ENCODE data around the gene KLHL17.

DNA sequence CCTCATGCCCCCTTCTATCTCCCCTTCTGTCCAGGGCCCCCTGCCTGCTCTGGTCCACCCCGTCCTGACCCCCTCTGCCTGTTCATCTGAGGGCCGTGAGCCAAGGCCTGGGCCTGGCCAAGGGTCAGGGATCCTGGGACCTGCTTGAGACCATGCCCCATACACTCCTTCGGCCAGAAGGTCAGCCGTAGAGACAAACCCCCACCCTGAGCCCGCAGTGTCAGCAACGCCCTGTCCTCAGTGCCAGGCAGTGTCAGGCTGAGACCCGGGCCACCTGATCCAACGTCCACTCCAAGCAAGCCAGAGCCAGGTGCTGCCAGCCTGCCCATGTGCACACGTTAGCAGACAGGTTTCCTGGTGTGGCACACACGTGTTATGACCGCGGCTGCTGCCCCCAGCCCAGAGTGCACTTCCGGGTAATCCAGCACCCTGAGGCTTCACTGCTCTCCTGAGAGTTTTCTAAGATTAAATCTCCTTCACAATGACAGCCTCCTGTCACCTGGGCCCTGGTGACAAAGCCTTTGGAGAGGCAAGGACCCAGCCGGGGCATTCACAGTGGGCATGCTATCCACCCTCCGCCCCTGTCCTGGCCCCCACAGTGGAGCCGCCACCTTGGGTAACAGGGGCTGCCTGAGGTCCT lies 46.8 kb upstream of the KLHL17 start:
- no peak for TF ChIP-seq POLR2A (IDR thresholded peaks at IDR 0.05; ENCODE audit: low read depth, low read length)
- no peak for TF ChIP-seq TAF1 (IDR thresholded peaks at IDR 0.05; ENCODE audit: low read depth, low read length)
- TF ChIP-seq POU2F2 (IDR thresholded peaks at IDR 0.05; ENCODE audit: low read depth, low read length) = no peak
